Endothelial cell of umbilical vein (primary cell): ENCODE data around the gene DPYSL4. TPM values are rescaled to one million over a fixed set of nuclear protein-coding genes. Genes with fewer than 3 reads are reported as not detected.

Experiments
- BruUV-seq: library from RNA; stranded (reverse); fragments of 400-500 nt; replicated peaks from 2 replicates; lab custom pipeline; 2021; lab: Mats Ljungman, UMichigan
- CTCF ChIA-PET: fragments of 300-600, 350-600 bp; sonication (Branson Sonifier 250); formaldehyde crosslinking; loops from one replicate; lab custom pipeline; 2021; ENCODE audit warnings: antibody characterized with exemption, inconsistent platforms; lab: Charles Lee
- POLR2A ChIA-PET: fragments of 300-600, 350-600 bp; sonication (Branson Sonifier 250); formaldehyde crosslinking; loops from one replicate; lab custom pipeline; 2021; ENCODE audit warnings: antibody characterized with exemption, inconsistent platforms; lab: Charles Lee
- DNase-seq: peaks from one replicate; pipeline ENCODE4 v3.0.0-alpha.2; 2011; ENCODE audit warnings: low read depth, low spot score
- FAIRE-seq: peaks from 2 replicates; lab custom pipeline; 2011; peaks lifted over from hg19 to GRCh38; lab: Jason Lieb, UNC
- H2AFZ ChIP-seq: 2 replicates; pipeline ENCODE4 v1.6.0; 2012; ENCODE audit warnings: low read depth, low read length, control low read depth, inconsistent platforms
- H3K27ac ChIP-seq: 2 replicates; pipeline ENCODE4 v1.5.1; 2011; ENCODE audit warnings: low read depth, mild to moderate bottlenecking, control low read depth, low read length, moderate library complexity; ENCODE audit not compliant: insufficient read depth
- H3K27me3 ChIP-seq, 2 experiments: 2 replicates each; pipeline versions ENCODE4 v1.6.0 to v1.6.1; 2011; ENCODE audit warnings: low read length in 2 of 2, mixed read lengths in 1 of 2; ENCODE audit not compliant: control insufficient read depth in 2 of 2, insufficient read depth in 2 of 2
- H3K36me3 ChIP-seq, 2 experiments: 2 replicates in 1 of 2; 3 replicates in 1 of 2; pipeline ENCODE4 v1.5.1; 2011; ENCODE audit warnings: low read length in 2 of 2, mild to moderate bottlenecking in 1 of 2, moderate library complexity in 1 of 2; ENCODE audit not compliant: control insufficient read depth in 2 of 2, insufficient read depth in 2 of 2; ENCODE audit errors: extremely low read depth in 1 of 2
- H3K4me1 ChIP-seq: 3 replicates; pipeline ENCODE4 v1.5.1; 2011; ENCODE audit warnings: mild to moderate bottlenecking, low read length; ENCODE audit not compliant: control insufficient read depth, insufficient read depth; ENCODE audit errors: extremely low read depth
- H3K4me2 ChIP-seq: 2 replicates; pipeline ENCODE4 v1.6.1; 2011; ENCODE audit warnings: low read length, control low read depth, mixed read lengths; ENCODE audit not compliant: insufficient read depth
- H3K4me3 ChIP-seq, 3 experiments: fragments of 200-600 bp in 1 of 3; sonication (generic), shearing (Covaris generic) in 1 of 3; replicated peaks in 1 of 3; 2 replicates each; pipeline ENCODE4 v1.5.1; 2011 to 2016; ENCODE audit warnings: control low read depth in 3 of 3, low read length in 3 of 3, mild to moderate bottlenecking in 2 of 3, inconsistent platforms in 1 of 3, low read depth in 1 of 3, moderate library complexity in 1 of 3; ENCODE audit not compliant: insufficient read depth in 1 of 3
- H3K79me2 ChIP-seq: 2 replicates; pipeline ENCODE4 v1.6.0; 2012; ENCODE audit warnings: low read length, inconsistent platforms; ENCODE audit not compliant: control insufficient read depth, insufficient read depth
- H3K9ac ChIP-seq: replicated peaks from 2 replicates; pipeline ENCODE3; 2011; ENCODE audit warnings: low read length, control low read depth; ENCODE audit not compliant: insufficient read depth; ENCODE audit errors: extremely low read depth
- H3K9me1 ChIP-seq: replicated peaks from 3 replicates; pipeline ENCODE4 v1.6.0; 2011; ENCODE audit warnings: mild to moderate bottlenecking, low read length; ENCODE audit not compliant: control insufficient read depth, insufficient read depth; ENCODE audit errors: extremely low read depth
- H3K9me3 ChIP-seq: replicated peaks from 2 replicates; pipeline ENCODE4 v1.5.1; 2012; ENCODE audit warnings: low read length, inconsistent platforms; ENCODE audit not compliant: control insufficient read depth, insufficient read depth
- H4K20me1 ChIP-seq: replicated peaks from 2 replicates; pipeline ENCODE3; 2011; ENCODE audit warnings: mild to moderate bottlenecking, low read length; ENCODE audit not compliant: control insufficient read depth, insufficient read depth; ENCODE audit errors: extremely low read depth
- CTCF ChIP-seq, 2 donors: IDR thresholded peaks; 1 replicate in 1 of 2; 2 replicates in 1 of 2; pipeline ENCODE4 v1.5.1; 2011; ENCODE audit warnings: low read length in 2 of 2, mild to moderate bottlenecking in 2 of 2, moderate library complexity in 2 of 2, control low read depth in 1 of 2, inconsistent platforms in 1 of 2, low read depth in 1 of 2; ENCODE audit not compliant: insufficient read depth in 1 of 2; ENCODE audit errors: extremely low read depth in 1 of 2
- EZH2 ChIP-seq: IDR thresholded peaks from 2 replicates; pipeline ENCODE4 v1.6.1; 2012; ENCODE audit warnings: borderline replicate concordance, low read depth, mild to moderate bottlenecking, moderate library complexity, low read length, inconsistent platforms; ENCODE audit not compliant: severe bottlenecking
- FOS ChIP-seq: IDR thresholded peaks from 2 replicates; pipeline ENCODE4 v1.6.1; 2011; ENCODE audit warnings: mild to moderate bottlenecking, low read length, moderate library complexity, borderline replicate concordance; ENCODE audit not compliant: insufficient read depth
- GATA2 ChIP-seq: IDR thresholded peaks from 2 replicates; pipeline ENCODE4 v1.7.0; 2011; ENCODE audit warnings: low read depth, mild to moderate bottlenecking, moderate library complexity, mixed read lengths, low read length; ENCODE audit not compliant: insufficient read length, insufficient read depth
- JUN ChIP-seq: IDR thresholded peaks from 2 replicates; pipeline ENCODE4 v1.6.1; 2011; ENCODE audit warnings: borderline replicate concordance, low read depth; ENCODE audit not compliant: insufficient read length, insufficient read depth
- MAX ChIP-seq: IDR thresholded peaks from 2 replicates; pipeline ENCODE4 v1.6.1; 2011; ENCODE audit not compliant: insufficient read depth, insufficient read length
- MYC ChIP-seq: IDR thresholded peaks from one replicate; pipeline ENCODE4 v1.6.1; 2011; ENCODE audit warnings: mild to moderate bottlenecking, low read depth, low read length
- POLR2A ChIP-seq: IDR thresholded peaks from 2 replicates; pipeline ENCODE4 v1.6.1; 2012; ENCODE audit warnings: low read depth, mild to moderate bottlenecking, control low read depth, low read length
- POLR2AphosphoS5 ChIP-seq: IDR thresholded peaks from 2 replicates; pipeline ENCODE4 v1.6.1; 2012; ENCODE audit warnings: low read depth, mild to moderate bottlenecking, control low read depth, low read length, moderate library complexity; ENCODE audit not compliant: insufficient read depth
- dilution Hi-C: fragments of 300-500 bp; cut with MboI; formaldehyde crosslinking; loops from one replicate; pipeline ENCODE4 v1.15.0; 2019; ENCODE audit warnings: low sequenced_read_pairs; ENCODE audit not compliant: extremely low pct_ligation_motif_present
- intact Hi-C: fragments of 100-400 bp; cut with micrococcal nuclease; formaldehyde crosslinking; loops from one replicate; pipeline ENCODE4 v1.10.0; 2022
- polyA plus RNA-seq, 4 experiments: library from polyadenylated mRNA; depleted of rRNA in 3 of 4; stranded (reverse) in 3 of 4; unstranded in 1 of 4; fragments of >200 nt; gene quantifications; 2 replicates each; pipeline versions ENCODE4 v1.2.1 to v1.2.3, GENCODE V29; 2011 to 2012; ENCODE audit warnings: missing spikeins in 1 of 4
- total RNA-seq: library from RNA; stranded (reverse); gene quantifications from 2 replicates; pipeline ENCODE4 v1.2.3, GENCODE V29; 2021

The DPYSL4 gene
- total and polyA plus RNA-seq, 2 donors (not counting 3 experiments of a cell fraction or from before 2014, with no cell fraction given) = 27.1 to 60.0 TPM

DNA sequence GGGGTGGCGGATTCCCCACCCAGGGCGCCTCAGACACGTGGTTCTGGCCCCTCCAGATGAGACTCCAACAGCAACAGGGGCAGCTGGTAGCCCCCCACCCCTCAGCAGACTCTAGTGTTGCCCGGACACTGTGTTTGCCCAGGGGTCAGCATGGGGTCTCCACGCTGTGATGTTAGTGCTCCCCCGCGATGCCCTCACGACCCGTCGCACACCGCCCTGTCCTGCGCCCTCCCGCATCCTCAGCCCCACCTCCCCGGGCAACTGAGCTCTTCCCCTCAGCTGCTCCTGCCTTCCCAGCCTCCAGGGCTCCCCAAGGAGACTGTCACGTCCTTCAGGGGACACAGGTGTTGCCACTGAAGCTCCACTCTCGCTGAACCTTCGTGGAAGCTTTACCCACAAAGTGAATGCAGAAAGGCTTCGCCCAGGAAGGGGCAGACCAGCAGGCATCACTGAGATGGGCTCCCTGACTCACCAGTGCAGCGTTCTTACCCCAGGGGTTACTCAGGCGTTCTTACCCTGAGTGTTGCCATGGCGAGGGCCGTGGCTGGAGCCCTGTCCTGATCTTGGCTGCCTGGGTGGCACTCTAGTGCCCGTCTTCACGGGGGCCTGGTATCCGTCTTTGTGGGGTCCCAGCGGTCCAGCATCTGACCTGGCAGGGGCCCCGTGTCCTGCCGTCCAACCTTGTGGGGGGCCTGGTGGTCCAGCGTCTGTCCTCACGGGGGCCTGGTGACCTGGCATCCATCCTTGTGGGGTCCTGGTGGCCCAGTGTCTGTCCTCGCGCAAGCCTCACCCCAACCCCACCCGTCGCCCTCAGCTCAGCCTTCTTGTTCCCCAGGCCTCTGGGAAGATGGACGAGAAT is 14.6 kb downstream of the DPYSL4 start:
- H3K4me3 ChIP-seq = no peak overlapping the region
- H3K27me3 ChIP-seq = no peaks in the 10 kb centered on the region
- H3K36me3 ChIP-seq = peaks cover 0 to 2% of the 10 kb centered on the region in 2 experiments
- H3K9me3 ChIP-seq = no peaks in the 10 kb centered on the region
- ChIA-PET POLR2A (no interaction called here), CTCF (no interaction called here)
- dilution Hi-C loops = no loop called here
- no peak for TF ChIP-seq EZH2
- no peak for TF ChIP-seq MYC
- TF ChIP-seq GATA2 = no peak
- TF ChIP-seq FOS = no peak
- TF ChIP-seq MAX = no peak
- no peak for TF ChIP-seq CTCF (IDR thresholded peaks at IDR 0.05; ENCODE audit: extremely low read depth in 1 of 2, insufficient read depth in 1 of 2, low read depth in 1 of 2, low read length in 2 of 2)
- no peak for TF ChIP-seq POLR2A
- TF ChIP-seq JUN = no peak
- no peak for TF ChIP-seq POLR2AphosphoS5
- no peaks in the 10 kb centered on the region for H3K79me2 ChIP-seq
- H3K9ac ChIP-seq = no peak overlapping the region
- intact Hi-C loops = no loop called here
- no peak overlapping the region for H3K27ac ChIP-seq
- no peak for DNase-seq
- no peaks in the 10 kb centered on the region for H4K20me1 ChIP-seq
- no peak overlapping the region for H3K4me2 ChIP-seq
- H3K9me1 ChIP-seq = no peaks in the 10 kb centered on the region
- no TSS peak for BruUV-seq
- no peak for FAIRE-seq
- no peak overlapping the region for H2AFZ ChIP-seq
- H3K4me1 ChIP-seq = no peaks in the 10 kb centered on the region
